ENCODE data around the gene SYS1.

Gene SYS1

GRCh38 chr20:45362804-45363610 lies at the start of gene SYS1:
Gene SYS1 (plus strand): TSS chr20:45363156. CDS start chr20:45363532, 376 bp downstream.
- peak; percentile 96 for DNase-seq

DNA sequence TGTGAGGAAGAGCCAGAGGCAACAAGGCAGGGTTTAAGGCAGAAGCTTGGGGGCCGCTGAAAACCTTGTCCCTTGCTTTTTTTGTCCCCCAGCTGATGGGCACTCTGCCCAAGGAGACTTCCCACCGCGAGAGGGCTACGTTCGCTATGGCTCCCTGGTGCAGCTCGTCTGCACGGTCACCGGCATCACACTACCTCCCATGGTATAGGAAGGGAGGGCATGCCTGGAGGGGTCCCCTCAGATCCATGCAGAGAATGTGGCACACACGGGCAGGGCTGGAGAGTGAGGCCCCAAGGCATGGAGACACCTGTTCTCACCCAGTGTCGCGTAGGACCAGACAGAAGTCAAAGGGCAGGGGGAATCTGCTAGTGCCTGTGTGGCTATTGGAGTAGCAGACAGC lies 49.0 kb upstream of the SYS1 start:
- DNase-seq: no peak

GRCh38 chr20:45315672-45316071 lies 47.3 kb upstream of the SYS1 start:
- no peak for DNase-seq

- no peak for DNase-seq
Measured at GRCh38 chr20:45316150-45317080, 46.5 kb upstream of the SYS1 start.

GRCh38 chr20:45317826-45318225 lies 45.1 kb upstream of the SYS1 start:
- DNase-seq: no peak

DNA sequence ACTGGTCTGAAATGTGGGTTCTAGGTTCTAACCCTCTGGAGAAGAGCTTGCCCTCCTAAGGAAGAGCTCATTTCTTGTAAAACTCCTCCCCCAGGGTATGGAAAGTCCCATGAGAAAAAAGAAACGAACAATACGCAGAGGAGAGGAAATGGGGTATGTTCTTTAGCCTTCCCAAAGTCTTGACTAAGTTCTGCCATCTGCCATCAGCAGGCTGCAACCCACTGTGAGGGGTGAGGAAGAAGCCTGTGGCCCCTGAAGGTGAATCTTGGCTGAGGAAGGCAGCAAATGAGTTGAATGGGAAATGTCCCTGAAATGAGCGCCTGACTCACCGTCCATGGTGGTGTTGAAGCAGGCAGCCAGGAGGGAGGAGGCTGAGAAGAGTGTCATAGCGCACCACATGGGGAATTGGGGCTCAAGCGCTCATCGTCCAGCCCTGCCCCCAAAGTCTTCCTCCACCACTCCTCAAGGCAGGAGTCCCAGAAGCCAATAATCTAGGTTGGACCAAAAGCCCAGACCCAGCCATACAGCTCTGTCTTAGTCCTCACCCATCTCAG lies 44.5 kb upstream of the SYS1 start:
- no peak for DNase-seq

DNA sequence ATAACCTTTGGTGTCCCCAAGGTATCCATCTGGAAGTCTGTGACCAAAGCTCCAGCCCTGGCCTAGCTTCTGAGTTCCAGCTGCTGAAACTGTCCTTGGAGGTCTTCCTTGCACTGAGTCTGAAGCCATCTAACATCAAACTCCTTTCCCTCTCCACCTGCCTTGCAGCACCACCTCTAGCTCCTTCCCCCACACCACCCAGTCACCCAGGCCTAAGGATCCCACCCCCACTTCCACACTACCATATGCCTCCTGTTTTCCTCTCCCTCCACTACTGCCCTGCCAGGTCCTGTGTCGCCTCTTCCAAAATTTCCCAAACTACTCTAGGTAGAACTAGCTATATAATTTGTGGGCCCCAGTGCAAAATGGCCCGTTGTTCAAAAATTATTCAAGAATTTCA lies 44.0 kb upstream of the SYS1 start:
- no peak for DNase-seq

DNA sequence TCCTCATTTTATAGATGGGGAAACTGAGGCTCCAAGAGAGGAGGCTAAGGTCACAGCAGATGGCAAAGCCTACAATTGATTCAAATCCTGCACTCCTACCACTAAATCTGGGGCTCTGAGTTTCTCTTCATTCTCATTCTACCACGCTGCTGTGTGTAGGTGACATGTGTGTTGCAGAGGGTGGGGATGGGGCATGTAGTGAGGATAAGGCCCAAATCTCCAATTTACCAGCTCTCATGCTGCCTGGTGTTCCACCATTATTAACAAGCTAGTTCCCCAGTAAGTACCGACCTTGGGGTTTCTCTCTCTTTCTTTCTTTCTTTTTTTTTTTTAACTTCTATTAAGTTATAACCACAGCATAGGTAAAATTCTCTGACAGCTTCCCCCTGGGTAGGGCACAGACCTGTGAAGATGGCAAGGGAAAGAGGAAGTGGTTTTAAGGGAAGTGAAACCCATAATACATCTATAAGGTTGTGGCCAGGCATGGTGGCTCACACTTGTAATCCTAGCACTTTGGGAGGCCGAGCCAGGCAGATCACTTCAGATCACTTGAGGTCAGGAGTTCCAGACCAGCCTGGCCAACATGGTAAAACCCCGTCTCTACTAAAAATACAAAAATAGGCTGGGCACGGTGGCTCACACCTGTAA lies 41.9 kb upstream of the SYS1 start:
- DNase-seq: peak; percentile 35

DNA sequence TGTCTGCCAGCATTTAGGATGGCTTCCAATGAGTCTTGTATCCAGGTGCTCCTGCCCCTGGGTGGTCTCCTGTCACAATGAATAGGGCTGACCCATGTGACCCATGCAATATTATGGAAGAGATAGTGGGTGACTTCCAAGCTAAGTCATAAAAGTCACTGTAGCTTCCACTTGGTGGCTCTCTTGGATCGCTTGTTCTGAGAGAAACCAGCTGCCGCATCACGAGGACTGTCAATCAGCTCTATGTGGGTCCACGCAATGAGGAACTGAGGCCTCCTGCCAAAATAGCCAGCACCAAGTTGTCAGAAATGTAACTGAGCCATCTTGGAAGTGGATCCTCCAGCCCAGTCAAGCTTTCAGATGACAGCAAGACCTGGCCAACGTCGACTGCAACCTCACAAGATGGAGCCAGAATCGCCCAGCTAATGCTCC lies 40.0 kb upstream of the SYS1 start:
- no peak for DNase-seq

DNA sequence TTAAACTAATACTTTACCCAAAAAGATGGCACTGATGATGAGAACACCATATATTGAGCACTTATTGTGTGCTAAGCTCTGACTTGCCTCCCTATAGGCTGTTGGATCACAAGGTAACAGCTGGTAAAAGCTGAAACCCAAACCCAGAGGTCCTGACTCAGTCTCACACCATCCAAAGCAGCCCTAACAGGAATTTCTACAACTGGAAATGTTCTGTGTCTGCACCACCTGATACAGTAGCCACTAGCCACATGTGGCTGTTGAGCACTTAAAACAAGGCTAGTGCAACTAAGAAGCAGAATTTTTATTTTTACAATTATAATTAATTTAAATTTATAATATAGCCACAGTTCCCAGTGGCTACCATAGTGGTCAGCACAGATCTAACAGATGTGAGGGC lies 39.2 kb upstream of the SYS1 start:
- DNase-seq: no peak

- no peak for DNase-seq
Measured at GRCh38 chr20:45325371-45325770, 37.6 kb upstream of the SYS1 start.

- DNase-seq: no peak
Measured at GRCh38 chr20:45328451-45328850, 34.5 kb upstream of the SYS1 start.

DNA sequence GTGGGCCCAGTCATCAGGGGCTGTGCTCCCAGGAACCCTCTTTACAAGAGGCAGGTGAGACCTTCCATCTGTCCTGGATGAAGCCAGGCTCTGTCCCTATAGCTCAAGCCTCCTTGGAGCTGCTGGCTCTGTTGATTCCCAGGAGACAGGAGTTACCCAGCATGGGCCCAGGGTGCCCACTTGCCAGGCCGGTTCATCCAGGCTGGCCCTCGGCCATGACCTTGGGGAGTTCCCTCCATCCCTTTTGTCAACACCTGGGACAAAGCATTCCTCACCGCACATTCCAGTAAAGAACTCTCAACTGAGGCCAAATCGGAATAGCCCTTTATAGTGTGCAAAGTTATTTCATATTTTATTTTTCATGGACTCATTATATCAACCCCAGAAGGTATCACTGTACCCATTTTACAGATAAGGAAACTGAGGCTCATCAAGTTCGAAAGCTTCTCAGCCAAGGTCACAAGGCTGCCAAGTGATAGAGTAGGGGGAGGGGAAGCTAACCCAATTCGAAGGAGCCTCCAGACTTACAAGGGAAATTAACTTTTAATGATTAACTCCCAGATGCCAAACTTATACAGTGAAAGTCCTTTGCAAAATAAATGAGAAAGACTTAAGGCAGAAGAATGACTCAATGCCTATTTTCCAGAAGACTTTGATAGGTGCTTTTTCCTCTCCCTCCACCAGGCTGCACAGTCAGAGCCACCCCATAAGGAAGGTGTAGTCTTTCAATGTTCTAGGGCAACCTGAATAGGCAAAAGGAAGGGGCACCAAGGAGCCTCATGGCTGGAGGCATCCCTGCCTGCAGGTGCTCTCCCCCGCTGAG lies 33.2 kb upstream of the SYS1 start:
- DNase-seq: no peak

GRCh38 chr20:45330476-45330875 lies 32.5 kb upstream of the SYS1 start:
- DNase-seq: no peak

GRCh38 chr20:45336530-45337366 lies 26.2 kb upstream of the SYS1 start:
- no peak for DNase-seq

GRCh38 chr20:45337367-45338120 lies 25.4 kb upstream of the SYS1 start:
- DNase-seq: no peak

DNA sequence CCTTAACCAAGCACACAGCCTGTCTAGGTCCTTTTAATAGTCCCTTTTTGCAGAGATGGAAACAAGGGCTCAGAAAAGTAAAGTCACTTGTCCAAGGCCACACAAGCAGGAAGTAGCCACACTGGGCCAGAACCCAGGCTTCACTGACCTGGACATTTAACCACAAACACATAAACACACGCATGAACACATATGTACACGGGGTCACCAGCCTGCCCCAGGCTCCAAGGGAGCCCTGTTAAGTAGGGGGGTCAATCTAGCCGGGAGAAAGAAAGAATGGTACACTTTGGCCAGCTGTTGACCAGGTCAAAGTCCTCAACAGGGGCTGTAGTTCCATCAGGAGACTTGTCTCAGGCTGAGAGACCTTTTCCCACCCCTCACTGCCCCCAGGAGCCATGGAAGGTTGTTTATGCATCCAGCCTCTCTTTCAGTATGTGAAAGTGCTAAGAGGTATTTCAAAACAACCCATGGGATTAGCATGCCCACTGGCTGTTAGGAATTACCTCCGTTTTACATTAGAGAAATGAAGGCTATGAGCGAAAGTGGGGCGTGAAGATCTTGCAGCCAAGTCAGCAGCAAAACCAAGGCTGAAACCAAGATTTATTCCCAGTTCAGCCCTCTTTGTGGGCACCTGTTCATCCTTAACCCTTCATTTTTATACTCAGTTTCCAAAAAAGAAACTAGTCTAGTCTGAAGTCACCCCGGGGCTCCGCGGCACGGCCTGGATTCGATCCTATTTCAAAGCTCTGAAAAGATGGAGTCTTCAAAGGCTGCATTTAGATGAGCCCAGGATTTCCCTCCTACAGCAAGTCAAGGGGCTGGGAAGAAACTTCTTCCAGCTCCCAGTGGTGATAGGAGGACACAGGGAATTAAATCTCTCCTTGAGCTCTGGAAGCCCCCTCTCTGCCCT lies 24.6 kb upstream of the SYS1 start:
- no peak for DNase-seq

DNA sequence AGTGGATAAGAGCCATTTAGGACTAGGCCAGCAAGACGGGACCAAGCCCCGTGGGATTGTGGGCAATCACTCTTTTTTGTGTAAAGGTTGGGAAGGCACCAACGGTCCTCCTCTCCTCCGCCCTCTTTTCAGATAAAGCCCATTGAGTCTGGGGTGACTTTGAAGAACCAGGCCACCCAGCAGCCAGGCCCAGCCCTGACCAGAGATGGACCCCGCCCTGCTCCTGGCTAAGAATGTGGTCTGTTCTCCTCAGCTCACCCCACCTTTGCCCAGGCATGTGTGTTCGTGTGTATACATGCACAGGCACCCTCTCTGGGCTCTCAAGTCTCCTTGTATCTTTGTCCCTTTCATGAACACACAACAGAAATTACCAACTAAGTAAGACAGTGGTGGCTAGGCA lies 23.9 kb upstream of the SYS1 start:
- no peak for DNase-seq

DNA sequence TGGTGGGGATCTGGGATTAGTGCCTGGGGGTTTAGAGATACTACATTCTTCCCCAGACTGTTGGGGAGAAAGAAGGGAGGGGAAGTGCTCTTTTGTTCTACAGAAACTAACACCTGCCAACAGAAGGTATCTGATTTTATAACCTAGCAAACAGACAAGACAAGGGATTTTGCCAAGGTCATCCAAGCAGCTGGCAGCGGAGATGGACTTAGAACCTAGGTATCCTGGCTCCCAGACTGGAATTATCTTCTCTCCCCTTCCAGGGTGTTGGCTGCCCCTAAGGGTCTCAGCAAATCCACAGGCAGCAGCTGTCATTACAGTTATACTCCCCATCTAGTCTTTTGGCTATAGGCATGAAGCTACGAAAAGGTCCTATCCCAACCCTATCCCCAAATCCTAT lies 23.2 kb upstream of the SYS1 start:
- DNase-seq: no peak

All from KG1 (cell line).